ENCODE data around the gene RBM19.

Gene RBM19

GRCh38 chr12:113955109-113955970 is 10.8 kb downstream of the RBM19 start:
- H3K27ac Mint-ChIP-seq, result no peak overlapping the region
- no peak for ATAC-seq (ENCODE audit: low read depth)

GRCh38 chr12:113954547-113954946 is 11.6 kb downstream of the RBM19 start:
- peaks cover 45% of the 10 kb centered on the region for H3K36me3 Mint-ChIP-seq
- no peaks in the 10 kb centered on the region for H3K27me3 Mint-ChIP-seq
- H3K27ac Mint-ChIP-seq, result no peak overlapping the region
- no peak overlapping the region for H3K4me3 Mint-ChIP-seq
- DNase-seq (ENCODE audit: low spot score in 2 of 2), result no peak
- ATAC-seq (ENCODE audit: low read depth), result no peak
- peaks cover 2% of the 10 kb centered on the region for H3K4me1 Mint-ChIP-seq
- no peaks in the 10 kb centered on the region for H3K9me3 Mint-ChIP-seq

More at GRCh38 chr12:113955109-113955970, 10.8 kb downstream of the RBM19 start:
- H3K4me3 Mint-ChIP-seq, result no peak overlapping the region
- DNase-seq (ENCODE audit: low spot score in 2 of 2), result no peak
- H3K4me1 Mint-ChIP-seq, result peaks cover 2% of the 10 kb centered on the region
- no peaks in the 10 kb centered on the region for H3K9me3 Mint-ChIP-seq
- peaks cover 47% of the 10 kb centered on the region for H3K36me3 Mint-ChIP-seq
- no peaks in the 10 kb centered on the region for H3K27me3 Mint-ChIP-seq

GRCh38 chr12:113950873-113951272 is 15.3 kb downstream of the RBM19 start:
- ATAC-seq (ENCODE audit: low read depth) (no peak), DNase-seq (ENCODE audit: low spot score in 2 of 2) (no peak)
- Mint-ChIP-seq H3K4me1 (peaks cover under 1% of the 10 kb centered on the region), H3K4me3 (no peak overlapping the region), H3K9me3 (no peaks in the 10 kb centered on the region), H3K27ac (no peak overlapping the region), H3K27me3 (no peaks in the 10 kb centered on the region), H3K36me3 (peaks cover 57% of the 10 kb centered on the region)

GRCh38 chr12:113949321-113950305 is 16.5 kb downstream of the RBM19 start:
- Mint-ChIP-seq H3K4me3 (no peak overlapping the region), H3K27me3 (no peaks in the 10 kb centered on the region), H3K4me1 (no peaks in the 10 kb centered on the region), H3K36me3 (peaks cover 55% of the 10 kb centered on the region), H3K9me3 (no peaks in the 10 kb centered on the region), H3K27ac (no peak overlapping the region)
- DNase-seq (ENCODE audit: low spot score in 2 of 2) (no peak), ATAC-seq (ENCODE audit: low read depth) (no peak)

- Mint-ChIP-seq H3K4me3 (no peak overlapping the region), H3K9me3 (no peaks in the 10 kb centered on the region), H3K36me3 (peaks cover 53% of the 10 kb centered on the region), H3K27ac (no peak overlapping the region), H3K27me3 (no peaks in the 10 kb centered on the region), H3K4me1 (no peaks in the 10 kb centered on the region)
- DNase-seq (ENCODE audit: low spot score in 2 of 2) (no peak), ATAC-seq (ENCODE audit: low read depth) (no peak)
Observed at GRCh38 chr12:113948151-113948914, 17.8 kb downstream of the RBM19 start.

- no peaks in the 10 kb centered on the region for H3K27me3 Mint-ChIP-seq
- DNase-seq (ENCODE audit: low spot score in 2 of 2), result no peak
- H3K4me3 Mint-ChIP-seq, result no peak overlapping the region
- H3K27ac Mint-ChIP-seq, result no peak overlapping the region
- H3K9me3 Mint-ChIP-seq, result no peaks in the 10 kb centered on the region
- H3K4me1 Mint-ChIP-seq, result no peaks in the 10 kb centered on the region
- peaks cover 62% of the 10 kb centered on the region for H3K36me3 Mint-ChIP-seq
- no peak for ATAC-seq (ENCODE audit: low read depth)
Observed at GRCh38 chr12:113946175-113946574, 19.9 kb downstream of the RBM19 start.

- DNase-seq (ENCODE audit: low spot score in 2 of 2) (no peak), ATAC-seq (ENCODE audit: low read depth) (no peak)
- H3K36me3 Mint-ChIP-seq, result peaks cover 63% of the 10 kb centered on the region
- no peaks in the 10 kb centered on the region for H3K27me3 Mint-ChIP-seq
- H3K27ac Mint-ChIP-seq, result no peak overlapping the region
- no peaks in the 10 kb centered on the region for H3K9me3 Mint-ChIP-seq
- no peaks in the 10 kb centered on the region for H3K4me1 Mint-ChIP-seq
- no peak overlapping the region for H3K4me3 Mint-ChIP-seq
Observed at GRCh38 chr12:113945174-113946173, 20.7 kb downstream of the RBM19 start.

- H3K27ac Mint-ChIP-seq, result no peak overlapping the region
- no peaks in the 10 kb centered on the region for H3K4me1 Mint-ChIP-seq
- no peaks in the 10 kb centered on the region for H3K27me3 Mint-ChIP-seq
- no peak overlapping the region for H3K4me3 Mint-ChIP-seq
- no peaks in the 10 kb centered on the region for H3K9me3 Mint-ChIP-seq
- peaks cover 53% of the 10 kb centered on the region for H3K36me3 Mint-ChIP-seq
- ATAC-seq (ENCODE audit: low read depth) (no peak), DNase-seq (ENCODE audit: low spot score in 2 of 2) (no peak)
Observed at GRCh38 chr12:113942209-113942608, 23.9 kb downstream of the RBM19 start.

- DNase-seq (ENCODE audit: low spot score in 2 of 2) (no peak), ATAC-seq (ENCODE audit: low read depth) (no peak)
- Mint-ChIP-seq H3K4me3 (no peak overlapping the region), H3K27ac (no peak overlapping the region), H3K27me3 (no peaks in the 10 kb centered on the region), H3K36me3 (peaks cover 51% of the 10 kb centered on the region), H3K4me1 (no peaks in the 10 kb centered on the region), H3K9me3 (no peaks in the 10 kb centered on the region)
Observed at GRCh38 chr12:113941208-113941486, 25.0 kb downstream of the RBM19 start.

GRCh38 chr12:113940357-113941207 is 25.5 kb downstream of the RBM19 start:
- H3K36me3 Mint-ChIP-seq, result peaks cover 45% of the 10 kb centered on the region
- H3K27ac Mint-ChIP-seq, result no peak overlapping the region
- H3K27me3 Mint-ChIP-seq, result no peaks in the 10 kb centered on the region
- no peaks in the 10 kb centered on the region for H3K4me1 Mint-ChIP-seq
- DNase-seq (ENCODE audit: low spot score in 2 of 2) (no peak), ATAC-seq (ENCODE audit: low read depth) (no peak)
- no peak overlapping the region for H3K4me3 Mint-ChIP-seq
- H3K9me3 Mint-ChIP-seq, result no peaks in the 10 kb centered on the region

GRCh38 chr12:113939867-113940266 is 26.3 kb downstream of the RBM19 start:
- no peak for DNase-seq (ENCODE audit: low spot score in 2 of 2)
- Mint-ChIP-seq H3K4me3 (no peak overlapping the region), H3K9me3 (no peaks in the 10 kb centered on the region), H3K36me3 (peaks cover 49% of the 10 kb centered on the region), H3K4me1 (no peaks in the 10 kb centered on the region), H3K27ac (no peak overlapping the region), H3K27me3 (no peaks in the 10 kb centered on the region)
- ATAC-seq (ENCODE audit: low read depth), result no peak

- Mint-ChIP-seq H3K36me3 (peaks cover 52% of the 10 kb centered on the region), H3K27ac (no peak overlapping the region), H3K9me3 (no peaks in the 10 kb centered on the region), H3K27me3 (no peaks in the 10 kb centered on the region), H3K4me3 (no peak overlapping the region), H3K4me1 (no peaks in the 10 kb centered on the region)
- no peak for DNase-seq (ENCODE audit: low spot score in 2 of 2)
- no peak for ATAC-seq (ENCODE audit: low read depth)
Observed at GRCh38 chr12:113938471-113938870, 27.7 kb downstream of the RBM19 start.
